Astrocyte (in vitro differentiated cells and primary cell): Measurements from ENCODE around the gene FBXW10B. TPM values are rescaled to one million over a fixed set of nuclear protein-coding genes. Genes with fewer than 3 reads are reported as not detected.

ENCODE experiments used
- DNase-seq: peaks from one replicate; pipeline ENCODE4 v3.0.0-alpha.2; 2010; ENCODE audit warnings: low read depth
- FAIRE-seq: peaks from 2 replicates; lab custom pipeline; 2011; peaks lifted over from hg19 to GRCh38; lab: Jason Lieb, UNC
- H2AFZ ChIP-seq: 2 replicates; pipeline ENCODE4 v1.6.0; 2012; ENCODE audit warnings: low read depth, low read length, inconsistent platforms
- H3K27ac ChIP-seq: 2 replicates; pipeline ENCODE4 v1.5.1; 2011; ENCODE audit warnings: low read depth, low read length, inconsistent platforms
- H3K27me3 ChIP-seq: 2 replicates; pipeline ENCODE4 v1.6.0; 2011; ENCODE audit warnings: low read length, inconsistent platforms; ENCODE audit not compliant: insufficient read depth
- H3K36me3 ChIP-seq: 2 replicates; pipeline ENCODE4 v1.5.1; 2011; ENCODE audit warnings: low read length, inconsistent platforms; ENCODE audit not compliant: insufficient read depth
- H3K4me1 ChIP-seq: 2 replicates; pipeline ENCODE4 v1.5.1; 2011; ENCODE audit warnings: low read length, inconsistent platforms; ENCODE audit not compliant: insufficient read depth
- H3K4me2 ChIP-seq: 2 replicates; pipeline ENCODE4 v1.6.0; 2012; ENCODE audit warnings: low read length, inconsistent platforms
- H3K4me3 ChIP-seq: 2 replicates; pipeline ENCODE4 v1.5.1; 2011; ENCODE audit warnings: low read depth, mild to moderate bottlenecking, low read length, inconsistent platforms; ENCODE audit not compliant: insufficient read depth
- H3K79me2 ChIP-seq: 2 replicates; pipeline ENCODE4 v1.6.0; 2012; ENCODE audit warnings: mild to moderate bottlenecking, low read length, inconsistent platforms; ENCODE audit not compliant: insufficient read depth
- H3K9ac ChIP-seq: 2 replicates; pipeline ENCODE4 v1.6.0; 2012; ENCODE audit warnings: mild to moderate bottlenecking, low read length, inconsistent platforms
- H3K9me3 ChIP-seq: 2 replicates; pipeline ENCODE4 v1.5.1; 2012; ENCODE audit warnings: low read depth, mild to moderate bottlenecking, low read length, inconsistent platforms; ENCODE audit not compliant: insufficient read depth
- H4K20me1 ChIP-seq: 2 replicates; pipeline ENCODE4 v1.6.0; 2012; ENCODE audit warnings: low read length, inconsistent platforms; ENCODE audit not compliant: insufficient read depth
- H3K27ac Mint-ChIP-seq: one replicate; pipeline ENCODE4 v1.8.0; 2021; ENCODE audit warnings: mild to moderate bottlenecking, mixed read lengths; ENCODE audit not compliant: unreplicated experiment
- H3K27me3 Mint-ChIP-seq: one replicate; pipeline ENCODE4 v1.8.0; 2021; ENCODE audit warnings: low read depth, mixed read lengths; ENCODE audit not compliant: unreplicated experiment
- H3K36me3 Mint-ChIP-seq: one replicate; pipeline ENCODE4 v1.8.0; 2021; ENCODE audit warnings: low read depth, mixed read lengths; ENCODE audit not compliant: unreplicated experiment
- H3K4me1 Mint-ChIP-seq: one replicate; pipeline ENCODE4 v1.8.0; 2021; ENCODE audit warnings: low read depth, mixed read lengths; ENCODE audit not compliant: unreplicated experiment
- H3K4me3 Mint-ChIP-seq: one replicate; pipeline ENCODE4 v1.8.0; 2021; ENCODE audit warnings: mild to moderate bottlenecking, moderate library complexity, mixed read lengths; ENCODE audit not compliant: unreplicated experiment
- H3K9me3 Mint-ChIP-seq: one replicate; pipeline ENCODE4 v1.8.0; 2021; ENCODE audit warnings: mild to moderate bottlenecking, mixed read lengths; ENCODE audit not compliant: unreplicated experiment
- CTCF ChIP-seq: IDR thresholded peaks from 2 replicates; pipeline ENCODE4 v1.5.1; 2011; ENCODE audit warnings: low read depth, mild to moderate bottlenecking, inconsistent platforms, low read length, moderate library complexity; ENCODE audit not compliant: insufficient read depth
- EZH2 ChIP-seq: IDR thresholded peaks from 2 replicates; pipeline ENCODE4 v1.6.1; 2012; ENCODE audit warnings: mild to moderate bottlenecking, low read length, inconsistent platforms; ENCODE audit not compliant: insufficient read depth
- total RNA-seq: library from RNA; stranded (reverse); gene quantifications from 2 replicates; pipeline ENCODE4 v1.2.1, GENCODE V29; 2021

The FBXW10B gene
- total RNA-seq, 1 donor from 2014 or later: 3.9 TPM

GRCh38 chr17:15662681-15663080, 43.2 kb upstream of the FBXW10B start:
- Histone ChIP-seq H3K36me3 (peaks cover 5% of the 10 kb centered on the region), H3K27ac (no peak overlapping the region), H2AFZ (no peak overlapping the region), H3K9me3 (no peaks in the 10 kb centered on the region), H3K4me2 (no peak overlapping the region), H4K20me1 (no peaks in the 10 kb centered on the region), H3K4me3 (no peak overlapping the region), H3K4me1 (peaks cover 5% of the 10 kb centered on the region), H3K9ac (no peak overlapping the region), H3K27me3 (no peaks in the 10 kb centered on the region), H3K79me2 (no peaks in the 10 kb centered on the region)
- FAIRE-seq (no peak), DNase-seq (peak; percentile 16)
- no peaks in the 10 kb centered on the region for H3K27me3 Mint-ChIP-seq
- TF ChIP-seq CTCF: no peak
- TF ChIP-seq EZH2: no peak
- peaks cover 37% of the 10 kb centered on the region for H3K36me3 Mint-ChIP-seq
- H3K9me3 Mint-ChIP-seq: no peaks in the 10 kb centered on the region
- H3K4me1 Mint-ChIP-seq: peaks cover 26% of the 10 kb centered on the region
- H3K4me3 Mint-ChIP-seq: no peak overlapping the region
- H3K27ac Mint-ChIP-seq: no peak overlapping the region

- Histone ChIP-seq H2AFZ (no peak overlapping the region), H3K27ac (no peak overlapping the region), H3K79me2 (no peaks in the 10 kb centered on the region), H3K9ac (no peak overlapping the region), H4K20me1 (no peaks in the 10 kb centered on the region), H3K4me2 (no peak overlapping the region), H3K4me3 (no peak overlapping the region), H3K27me3 (no peaks in the 10 kb centered on the region), H3K9me3 (no peaks in the 10 kb centered on the region), H3K36me3 (peaks cover 5% of the 10 kb centered on the region), H3K4me1 (peaks cover 10% of the 10 kb centered on the region)
- FAIRE-seq (no peak), DNase-seq (no peak)
- Mint-ChIP-seq H3K27ac (peak overlapping the region; percentile 66), H3K4me3 (no peak overlapping the region), H3K4me1 (peaks cover 42% of the 10 kb centered on the region), H3K9me3 (no peaks in the 10 kb centered on the region), H3K36me3 (peaks cover 34% of the 10 kb centered on the region), H3K27me3 (no peaks in the 10 kb centered on the region)
- TF ChIP-seq EZH2 (no peak), CTCF (no peak)
Measured at GRCh38 chr17:15660077-15660476, 40.6 kb upstream of the FBXW10B start.

GRCh38 chr17:15659663-15660062, 40.2 kb upstream of the FBXW10B start:
- Histone ChIP-seq H3K4me2 (no peak overlapping the region), H2AFZ (no peak overlapping the region), H3K36me3 (peaks cover 5% of the 10 kb centered on the region), H3K79me2 (no peaks in the 10 kb centered on the region), H3K27me3 (no peaks in the 10 kb centered on the region), H3K9ac (no peak overlapping the region), H3K4me1 (peaks cover 14% of the 10 kb centered on the region), H4K20me1 (no peaks in the 10 kb centered on the region), H3K27ac (no peak overlapping the region), H3K9me3 (no peaks in the 10 kb centered on the region), H3K4me3 (no peak overlapping the region)
- FAIRE-seq (no peak), DNase-seq (peak; percentile 26)
- H3K36me3 Mint-ChIP-seq: peaks cover 34% of the 10 kb centered on the region
- H3K4me1 Mint-ChIP-seq: peaks cover 46% of the 10 kb centered on the region
- H3K27ac Mint-ChIP-seq: peak overlapping the region; percentile 66
- TF ChIP-seq EZH2: no peak
- TF ChIP-seq CTCF: no peak
- no peaks in the 10 kb centered on the region for H3K9me3 Mint-ChIP-seq
- H3K4me3 Mint-ChIP-seq: no peak overlapping the region
- no peaks in the 10 kb centered on the region for H3K27me3 Mint-ChIP-seq
